Hepatocyte (in vitro differentiated cells): Measurements from ENCODE around the gene NAV2.

Experiments used
- CTCF ChIP-seq: fragments of 200-600 bp; sonication (generic); IDR thresholded peaks from 2 replicates; pipeline ENCODE4 v1.5.1; 2016; ENCODE audit warnings: antibody characterized with exemption, mild to moderate bottlenecking; ENCODE audit not compliant: poor library complexity
- EZH2 ChIP-seq: fragments of 200-600 bp; sonication (generic); IDR thresholded peaks from 2 replicates; pipeline ENCODE4 v1.6.1; 2016; ENCODE audit warnings: antibody characterized with exemption, mild to moderate bottlenecking, borderline replicate concordance
- EZH2phosphoT487 ChIP-seq: fragments of 200-600 bp; sonication (generic); IDR thresholded peaks from one replicate; pipeline ENCODE4 v1.6.1; 2018; ENCODE audit warnings: antibody characterized with exemption, mild to moderate bottlenecking, low read depth, moderate library complexity; ENCODE audit not compliant: unreplicated experiment, severe bottlenecking

GRCh38 chr11:20056109-20056949 is 343.7 kb downstream of the NAV2 start:
- TF ChIP-seq CTCF (no peak), EZH2 (no peak), EZH2phosphoT487 (no peak)
